Activated CD8-positive, alpha-beta memory T cell treated with anti-CD3 and anti-CD28 coated beads, Interleukin-2, amount 10 ng/mL, durations not matched to agents 7 days and 5 days (primary cell): ENCODE data around the gene NACC2. TPM values are rescaled to one million over a fixed set of nuclear protein-coding genes. Genes with fewer than 3 reads are reported as not detected.
A peak's percentile ranks its signal among the peaks of the same experiment; 100 is the strongest.
"Not testable (repeated sequence)": the region's sequence is repeated elsewhere in the genome, so short reads cannot be mapped to it uniquely, and the experiment has no call there.

ENCODE experiments used
- ATAC-seq: fragments of 150-1000 bp; cut with Tn5 transposase; one replicate; pipeline ENCODE4 v1.10.0; 2021; ENCODE audit warnings: moderate library complexity
- CTCF ChIA-PET: fragments of 350-600 bp; sonication (Branson Sonifier 250); formaldehyde crosslinking; loops from one replicate; lab custom pipeline; 2021; ENCODE audit warnings: antibody characterized with exemption; lab: Charles Lee
- DNase-seq: peaks from one replicate; pipeline ENCODE4 v3.0.0-alpha.2; 2020
- H3K27ac Mint-ChIP-seq: one replicate; pipeline ENCODE4 v1.8.0; 2021; ENCODE audit warnings: mild to moderate bottlenecking, mixed read lengths
- H3K27me3 Mint-ChIP-seq: one replicate; pipeline ENCODE4 v1.8.0; 2021; ENCODE audit warnings: mixed read lengths
- H3K36me3 Mint-ChIP-seq: one replicate; pipeline ENCODE4 v1.8.0; 2021; ENCODE audit warnings: mild to moderate bottlenecking, mixed read lengths
- H3K4me1 Mint-ChIP-seq: one replicate; pipeline ENCODE4 v1.8.0; 2021; ENCODE audit warnings: mixed read lengths
- H3K4me3 Mint-ChIP-seq: one replicate; pipeline ENCODE4 v1.8.0; 2021; ENCODE audit warnings: mild to moderate bottlenecking, moderate library complexity, mixed read lengths
- H3K9me3 Mint-ChIP-seq: one replicate; pipeline ENCODE4 v1.8.0; 2022; ENCODE audit warnings: low read depth, mixed read lengths
- total RNA-seq, 2 experiments: library from RNA; stranded (reverse); gene quantifications; one replicate each; pipeline ENCODE4 v1.2.3, GENCODE V29; 2021

Gene NACC2
- total RNA-seq, 2 experiments from 2014 or later: 6.3 to 9.7 TPM

- peaks cover 11% of the 10 kb centered on the region for H3K4me1 Mint-ChIP-seq
- CTCF ChIA-PET: no interaction called here
- ATAC-seq (no peak), DNase-seq (no peak)
- H3K9me3 Mint-ChIP-seq: no peaks in the 10 kb centered on the region
- H3K27me3 Mint-ChIP-seq: peaks cover 2% of the 10 kb centered on the region
- no peak overlapping the region for H3K27ac Mint-ChIP-seq
- H3K36me3 Mint-ChIP-seq: no peaks in the 10 kb centered on the region
- no peak overlapping the region for H3K4me3 Mint-ChIP-seq
Observed at GRCh38 chr9:135974220-135974573, 120.9 kb downstream of the NACC2 start.

- peaks cover 8% of the 10 kb centered on the region for H3K4me1 Mint-ChIP-seq
- CTCF ChIA-PET: interaction anchor here (0.6 to 1.5 kb wide), 3 partner anchors 25 to 165 kb away, joined by 3 to 5 read pairs (median 3); no protein-coding TSS in a partner anchor
- ATAC-seq (no peak), DNase-seq (no peak)
- no peak overlapping the region for H3K27ac Mint-ChIP-seq
- no peaks in the 10 kb centered on the region for H3K9me3 Mint-ChIP-seq
- peaks cover 2% of the 10 kb centered on the region for H3K27me3 Mint-ChIP-seq
- no peaks in the 10 kb centered on the region for H3K36me3 Mint-ChIP-seq
- no peak overlapping the region for H3K4me3 Mint-ChIP-seq
Observed at GRCh38 chr9:135973277-135974219, 121.5 kb downstream of the NACC2 start.

- H3K36me3 Mint-ChIP-seq: no peaks in the 10 kb centered on the region
- CTCF ChIA-PET: no interaction called here
- ATAC-seq (no peak), DNase-seq (peak; percentile 60)
- no peak overlapping the region for H3K27ac Mint-ChIP-seq
- peaks cover 13% of the 10 kb centered on the region for H3K4me1 Mint-ChIP-seq
- no peaks in the 10 kb centered on the region for H3K9me3 Mint-ChIP-seq
- H3K27me3 Mint-ChIP-seq: peaks cover 2% of the 10 kb centered on the region
- H3K4me3 Mint-ChIP-seq: no peak overlapping the region
Observed at GRCh38 chr9:135971892-135972291, 123.2 kb downstream of the NACC2 start.

DNA sequence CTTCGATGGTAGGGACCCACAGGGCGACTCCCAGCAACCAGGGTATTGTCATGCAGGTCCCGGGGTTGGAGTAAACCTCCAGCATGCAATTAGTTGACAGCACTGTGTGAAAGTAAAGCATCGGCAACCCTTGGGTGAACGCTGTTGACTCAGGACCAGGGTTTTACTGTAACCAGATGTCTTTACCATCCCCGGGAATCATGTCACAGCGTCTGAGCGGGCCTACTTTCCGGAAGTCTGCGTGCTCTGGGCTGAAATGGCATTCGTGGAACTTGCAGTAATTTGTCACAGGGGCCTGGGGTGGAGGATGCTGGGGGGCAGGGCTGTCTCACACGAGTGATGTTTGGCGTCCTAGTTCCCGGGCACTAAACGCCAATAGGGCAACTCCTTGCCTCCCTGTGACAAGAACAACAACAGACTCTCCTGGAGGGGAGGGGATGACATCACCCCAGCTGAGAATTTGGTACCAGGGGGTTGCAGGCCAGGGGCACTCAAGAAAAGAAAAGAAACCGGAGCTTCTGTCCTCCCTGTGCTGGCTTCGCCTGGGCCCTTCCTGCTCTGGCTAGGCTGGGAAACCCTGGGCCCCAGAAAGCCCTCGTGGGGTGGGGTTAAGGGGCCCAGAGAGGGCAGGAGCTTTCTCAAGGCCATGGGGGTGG, 123.8 kb downstream of the NACC2 start:
- no peaks in the 10 kb centered on the region for H3K9me3 Mint-ChIP-seq
- no peak overlapping the region for H3K4me3 Mint-ChIP-seq
- no peak overlapping the region for H3K27ac Mint-ChIP-seq
- no peaks in the 10 kb centered on the region for H3K36me3 Mint-ChIP-seq
- H3K4me1 Mint-ChIP-seq: peaks cover 13% of the 10 kb centered on the region
- no peak for DNase-seq
- ATAC-seq: no peak
- H3K27me3 Mint-ChIP-seq: peaks cover 2% of the 10 kb centered on the region
- CTCF ChIA-PET: no interaction called here

- H3K4me3 Mint-ChIP-seq: no peak overlapping the region
- no peak for DNase-seq
- H3K9me3 Mint-ChIP-seq: no peaks in the 10 kb centered on the region
- CTCF ChIA-PET: interaction anchor here (1.8 to 5.9 kb wide), 3 partner anchors 11 to 152 kb away, joined by 5 to 76 read pairs (median 5); no protein-coding TSS in a partner anchor
- no peak for ATAC-seq
- H3K27ac Mint-ChIP-seq: no peak overlapping the region
- no peaks in the 10 kb centered on the region for H3K36me3 Mint-ChIP-seq
- peaks cover 2% of the 10 kb centered on the region for H3K27me3 Mint-ChIP-seq
- H3K4me1 Mint-ChIP-seq: peaks cover 13% of the 10 kb centered on the region
Observed at GRCh38 chr9:135970128-135970815, 124.8 kb downstream of the NACC2 start.

DNA sequence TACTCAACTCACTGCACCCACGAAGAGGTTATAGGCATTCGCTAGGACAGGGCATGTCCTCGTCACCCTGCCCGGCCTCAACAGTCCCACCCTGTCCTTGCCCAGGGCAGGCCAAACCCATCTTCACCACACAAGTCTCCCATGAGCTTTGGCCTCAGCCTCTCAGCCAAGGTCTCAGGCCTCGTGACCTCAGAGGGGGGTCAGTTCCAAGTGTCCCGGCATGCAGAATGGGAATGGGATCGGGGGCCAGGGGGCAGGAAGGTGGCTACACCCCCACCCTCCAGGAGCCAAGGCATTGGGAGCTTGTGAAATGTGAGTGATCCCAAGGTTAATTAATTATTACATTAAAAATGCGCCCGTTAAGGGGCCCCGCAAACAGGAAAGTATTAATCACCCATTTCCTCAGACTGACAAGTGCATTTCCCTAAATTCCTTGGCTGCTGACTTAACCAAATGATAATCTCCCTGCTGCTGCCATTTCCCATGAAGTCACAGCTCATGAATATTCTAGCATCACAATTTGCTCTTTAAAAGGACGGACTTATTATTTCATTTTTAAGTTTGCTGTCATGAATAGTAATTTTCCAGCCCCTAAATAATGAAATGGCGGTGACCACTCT, 125.9 kb downstream of the NACC2 start:
- Mint-ChIP-seq H3K36me3 (no peaks in the 10 kb centered on the region), H3K9me3 (no peaks in the 10 kb centered on the region), H3K4me3 (no peak overlapping the region), H3K27me3 (peaks cover 2% of the 10 kb centered on the region), H3K4me1 (peaks cover 13% of the 10 kb centered on the region), H3K27ac (no peak overlapping the region)
- ATAC-seq (no peak), DNase-seq (no peak)
- CTCF ChIA-PET: interaction anchor here (0.8 to 5.9 kb wide), 5 partner anchors 10 to 153 kb away, joined by 3 to 76 read pairs (median 5); no protein-coding TSS in a partner anchor

DNA sequence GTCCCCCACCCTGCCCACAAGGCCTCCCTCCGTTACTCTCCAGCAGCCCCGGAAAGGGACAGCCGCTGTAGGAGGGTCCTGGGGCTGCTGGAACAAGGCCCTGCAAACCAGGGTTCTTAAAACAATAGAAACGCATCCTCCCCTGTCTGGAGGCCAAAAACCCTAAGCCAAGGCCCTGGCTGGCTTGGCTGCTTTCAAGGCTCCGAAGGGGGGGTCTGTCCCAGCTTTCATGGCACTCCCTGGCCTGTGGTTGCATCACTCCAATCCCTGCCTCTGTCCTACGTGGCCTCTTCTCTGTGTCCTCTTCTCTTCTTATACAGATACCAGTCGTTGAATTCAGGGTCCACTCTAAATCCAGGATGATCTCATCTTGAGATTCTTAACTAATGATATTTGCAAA, 126.5 kb downstream of the NACC2 start:
- Mint-ChIP-seq H3K4me1 (peaks cover 10% of the 10 kb centered on the region), H3K27ac (no peak overlapping the region), H3K27me3 (peaks cover 2% of the 10 kb centered on the region), H3K36me3 (no peaks in the 10 kb centered on the region), H3K4me3 (no peak overlapping the region), H3K9me3 (no peaks in the 10 kb centered on the region)
- CTCF ChIA-PET: interaction anchor here (0.9 to 5.9 kb wide), 8 partner anchors 13 to 210 kb away, joined by 3 to 76 read pairs (median 6); no protein-coding TSS in a partner anchor
- ATAC-seq (no peak), DNase-seq (no peak)

GRCh38 chr9:135968083-135968476, 127.0 kb downstream of the NACC2 start:
- CTCF ChIA-PET: interaction anchor here (0.8 to 5.9 kb wide), 15 partner anchors 12 to 820 kb away, joined by 3 to 76 read pairs (median 4); no protein-coding TSS in a partner anchor
- Mint-ChIP-seq H3K27me3 (peaks cover 2% of the 10 kb centered on the region), H3K9me3 (no peaks in the 10 kb centered on the region), H3K4me1 (peaks cover 5% of the 10 kb centered on the region), H3K27ac (no peak overlapping the region), H3K36me3 (no peaks in the 10 kb centered on the region), H3K4me3 (no peak overlapping the region)
- DNase-seq (no peak), ATAC-seq (no peak)

GRCh38 chr9:135966916-135967260, 128.2 kb downstream of the NACC2 start:
- not testable (repeated sequence) for H3K36me3 Mint-ChIP-seq, H3K27ac Mint-ChIP-seq, ATAC-seq, H3K9me3 Mint-ChIP-seq, DNase-seq, H3K27me3 Mint-ChIP-seq, H3K4me3 Mint-ChIP-seq
- CTCF ChIA-PET: interaction anchor here (0.6 to 5.9 kb wide), 19 partner anchors 8 to 396 kb away, joined by 3 to 76 read pairs (median 4); partner anchors contain the start of gene DNLZ
- H3K4me1 Mint-ChIP-seq: peaks cover 14% of the 10 kb centered on the region

GRCh38 chr9:135965124-135965756, 129.8 kb downstream of the NACC2 start:
- Mint-ChIP-seq H3K9me3 (no peaks in the 10 kb centered on the region), H3K27ac (no peak overlapping the region), H3K4me1 (peaks cover 18% of the 10 kb centered on the region), H3K27me3 (peaks cover 2% of the 10 kb centered on the region), H3K4me3 (no peak overlapping the region), H3K36me3 (no peaks in the 10 kb centered on the region)
- no peak for DNase-seq
- CTCF ChIA-PET: interaction anchor here (5.9 kb wide), 1 partner anchor 157 kb away, joined by 76 read pairs; no protein-coding TSS in a partner anchor
- no peak for ATAC-seq

DNA sequence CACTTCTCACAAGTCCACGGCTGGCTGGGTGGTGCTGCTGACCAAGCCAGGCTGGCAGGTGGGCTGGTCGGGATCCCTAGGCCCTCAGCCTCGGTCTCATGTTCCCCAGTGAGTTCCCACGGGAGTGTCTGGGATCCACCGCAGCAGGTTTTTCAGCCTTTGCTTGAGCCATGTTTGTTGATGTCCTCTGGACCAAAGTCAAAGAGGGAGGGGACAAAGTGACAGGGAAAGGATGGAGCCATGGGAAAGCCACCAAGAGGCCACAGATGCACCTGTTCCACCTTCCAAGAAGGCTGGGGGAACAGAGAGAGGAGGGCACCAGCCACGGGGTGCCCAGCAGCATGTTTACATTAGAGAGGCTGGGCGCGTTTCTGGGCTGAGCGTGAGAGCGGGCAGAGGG, 131.2 kb downstream of the NACC2 start:
- H3K4me3 Mint-ChIP-seq: no peak overlapping the region
- no peak for DNase-seq
- H3K4me1 Mint-ChIP-seq: peaks cover 26% of the 10 kb centered on the region
- no peaks in the 10 kb centered on the region for H3K36me3 Mint-ChIP-seq
- no peak overlapping the region for H3K27ac Mint-ChIP-seq
- H3K9me3 Mint-ChIP-seq: no peaks in the 10 kb centered on the region
- no peaks in the 10 kb centered on the region for H3K27me3 Mint-ChIP-seq
- CTCF ChIA-PET: no interaction called here
- ATAC-seq: no peak

- Mint-ChIP-seq H3K4me1 (peaks cover 27% of the 10 kb centered on the region), H3K27ac (no peak overlapping the region), H3K9me3 (no peaks in the 10 kb centered on the region), H3K4me3 (no peak overlapping the region), H3K27me3 (no peaks in the 10 kb centered on the region), H3K36me3 (no peaks in the 10 kb centered on the region)
- DNase-seq (no peak), ATAC-seq (no peak)
- CTCF ChIA-PET: interaction anchor here (1.1 kb wide), 1 partner anchor 159 kb away, joined by 5 read pairs; no protein-coding TSS in a partner anchor
Observed at GRCh38 chr9:135963338-135963737, 131.8 kb downstream of the NACC2 start.
